AG09309 (cell line): ENCODE measurements around the gene TAF8.

Source experiments
- DNase-seq: peaks from one replicate; pipeline ENCODE4 v3.0.0-alpha.2; 2010; ENCODE audit warnings: low read depth
- H3K4me3 ChIP-seq: 2 replicates; pipeline ENCODE4 v1.5.1; 2011; ENCODE audit warnings: mild to moderate bottlenecking, low read depth, low read length, moderate library complexity; ENCODE audit not compliant: control insufficient read depth
- TF ChIP-seq, protein P1 (sequence below): IDR thresholded peaks from 2 replicates; pipeline ENCODE4 v1.5.1; 2011; ENCODE audit warnings: mild to moderate bottlenecking, low read depth, low read length, inconsistent platforms; ENCODE audit not compliant: insufficient read depth, control insufficient read depth; ENCODE audit errors: missing control alignments

TAF8 gene

DNA sequence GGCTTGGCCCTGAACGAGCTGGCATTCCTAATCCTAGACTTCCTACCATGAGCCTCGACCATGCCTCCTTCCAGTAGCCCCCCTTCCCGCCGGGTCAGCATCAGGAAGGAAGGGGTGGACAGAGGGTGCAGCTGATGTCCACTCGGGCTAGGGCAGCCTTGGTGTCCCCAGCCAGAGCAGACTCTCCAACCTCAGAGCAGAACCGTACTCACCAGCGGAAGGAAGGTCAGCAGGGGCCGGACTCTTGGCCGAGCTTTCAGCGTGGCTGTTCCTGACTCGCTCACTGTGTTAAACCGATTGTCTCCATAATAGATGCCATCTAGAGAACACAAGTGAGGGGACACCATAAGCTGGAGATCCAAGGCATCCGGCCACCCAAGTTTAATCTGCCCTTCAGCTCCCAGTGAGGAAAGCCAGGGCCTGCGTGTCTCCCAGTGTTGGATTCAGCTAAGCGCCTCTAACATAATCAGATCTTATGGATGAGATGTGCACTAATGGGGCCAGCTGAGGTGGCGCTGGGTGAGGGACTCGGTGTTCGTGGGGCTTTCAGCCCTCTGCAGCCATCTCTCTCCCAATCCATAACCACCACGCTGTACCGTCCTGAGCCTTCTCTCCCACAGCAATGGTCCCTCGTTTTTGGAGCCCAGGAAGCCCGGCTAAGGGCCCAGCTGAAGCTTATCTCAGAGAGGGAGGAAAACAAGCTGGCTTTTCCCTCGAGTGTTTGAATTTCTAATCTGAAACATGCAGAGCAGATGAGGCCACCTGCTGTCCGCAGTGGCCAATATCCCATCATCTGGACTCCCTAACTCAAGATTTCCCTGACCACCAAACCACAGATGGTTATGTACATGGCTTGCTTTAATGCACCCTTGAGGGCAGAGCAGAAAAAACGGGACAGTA is 78.4 kb downstream of the TAF8 start:
- H3K4me3 ChIP-seq = no peak overlapping the region
- TF ChIP-seq, protein P1, sequence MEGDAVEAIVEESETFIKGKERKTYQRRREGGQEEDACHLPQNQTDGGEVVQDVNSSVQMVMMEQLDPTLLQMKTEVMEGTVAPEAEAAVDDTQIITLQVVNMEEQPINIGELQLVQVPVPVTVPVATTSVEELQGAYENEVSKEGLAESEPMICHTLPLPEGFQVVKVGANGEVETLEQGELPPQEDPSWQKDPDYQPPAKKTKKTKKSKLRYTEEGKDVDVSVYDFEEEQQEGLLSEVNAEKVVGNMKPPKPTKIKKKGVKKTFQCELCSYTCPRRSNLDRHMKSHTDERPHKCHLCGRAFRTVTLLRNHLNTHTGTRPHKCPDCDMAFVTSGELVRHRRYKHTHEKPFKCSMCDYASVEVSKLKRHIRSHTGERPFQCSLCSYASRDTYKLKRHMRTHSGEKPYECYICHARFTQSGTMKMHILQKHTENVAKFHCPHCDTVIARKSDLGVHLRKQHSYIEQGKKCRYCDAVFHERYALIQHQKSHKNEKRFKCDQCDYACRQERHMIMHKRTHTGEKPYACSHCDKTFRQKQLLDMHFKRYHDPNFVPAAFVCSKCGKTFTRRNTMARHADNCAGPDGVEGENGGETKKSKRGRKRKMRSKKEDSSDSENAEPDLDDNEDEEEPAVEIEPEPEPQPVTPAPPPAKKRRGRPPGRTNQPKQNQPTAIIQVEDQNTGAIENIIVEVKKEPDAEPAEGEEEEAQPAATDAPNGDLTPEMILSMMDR = no peak
- no peak for DNase-seq

DNA sequence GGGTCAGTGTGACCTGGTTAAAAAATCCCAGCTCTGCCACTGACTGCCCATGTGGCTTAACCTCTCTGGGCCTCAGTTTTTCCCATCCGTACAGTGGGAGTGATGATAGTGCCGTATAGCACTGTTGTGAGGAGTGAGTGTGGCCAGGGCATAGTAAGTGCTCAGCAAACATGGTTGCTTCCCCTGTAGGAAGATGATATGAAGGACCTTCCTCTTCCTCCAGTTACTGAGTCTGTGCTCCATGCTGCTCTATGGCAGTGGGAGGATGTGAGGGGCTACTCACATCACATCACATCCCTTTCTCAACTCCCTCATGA is 79.0 kb downstream of the TAF8 start:
- TF ChIP-seq, protein P1 = no peak
- DNase-seq = no peak
- H3K4me3 ChIP-seq = no peak overlapping the region

DNA sequence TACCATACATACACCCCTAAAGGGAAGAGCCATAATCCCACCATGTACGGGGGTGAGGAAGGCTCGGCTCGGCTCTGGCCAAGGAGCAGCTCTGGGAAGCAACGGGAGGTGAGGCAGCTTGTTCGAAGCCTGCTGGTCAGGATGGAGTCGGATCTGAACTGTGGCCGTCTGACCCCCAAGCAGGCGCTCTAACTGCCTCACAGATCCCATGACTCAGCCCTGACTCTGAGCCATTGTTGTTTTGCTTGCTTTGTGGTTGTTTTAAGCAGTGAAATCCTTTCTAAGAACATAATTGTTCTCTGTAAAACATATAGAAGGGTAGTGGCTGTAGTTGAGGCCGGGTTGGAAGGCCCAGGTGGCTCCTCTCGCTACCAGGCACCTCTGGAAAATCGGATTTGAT is 81.2 kb downstream of the TAF8 start:
- TF ChIP-seq, protein P1 = no peak
- H3K4me3 ChIP-seq = no peak overlapping the region
- no peak for DNase-seq

DNA sequence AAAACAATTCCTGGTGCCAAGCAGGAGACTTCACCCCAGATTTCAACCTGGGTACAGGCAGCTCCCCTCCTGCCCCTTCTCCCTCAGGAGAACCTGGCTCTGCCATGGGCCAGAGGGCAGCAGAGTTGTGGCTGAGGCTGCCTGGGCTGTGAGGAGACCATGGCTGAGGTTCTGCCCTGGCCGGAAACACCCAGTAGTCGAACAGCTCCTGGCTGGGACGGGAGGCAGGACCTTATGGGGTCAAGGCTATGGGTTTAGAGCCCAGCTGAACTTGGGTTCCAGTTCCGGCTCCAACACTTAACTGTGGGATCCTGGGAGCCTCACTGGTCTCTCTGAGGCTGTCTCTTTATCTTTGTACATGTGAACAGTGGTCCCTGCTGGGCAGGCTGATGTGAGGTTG is 83.6 kb downstream of the TAF8 start:
- TF ChIP-seq, protein P1 = no peak
- no peak overlapping the region for H3K4me3 ChIP-seq
- no peak for DNase-seq

DNA sequence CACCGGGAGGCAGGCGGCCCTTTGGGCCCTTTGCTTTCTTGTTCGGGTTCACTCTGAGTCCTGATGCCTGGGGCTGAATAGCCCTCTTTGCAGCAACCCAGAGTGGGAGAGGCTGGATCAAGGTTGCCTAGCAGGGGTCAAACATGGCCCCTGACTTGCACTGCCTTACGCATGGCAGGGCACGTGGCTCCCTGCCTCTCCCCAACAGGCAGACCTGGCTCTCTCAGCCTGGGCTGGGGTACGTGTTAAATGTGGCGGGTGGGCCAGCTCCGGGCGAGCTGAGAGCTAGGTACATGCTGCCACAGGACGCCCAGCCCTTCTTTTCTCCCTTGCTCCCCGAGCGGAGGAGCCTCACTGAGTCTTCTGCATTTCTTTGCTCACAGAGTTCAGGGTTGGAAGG is 84.8 kb downstream of the TAF8 start:
- H3K4me3 ChIP-seq = no peak overlapping the region
- DNase-seq = no peak
- TF ChIP-seq, protein P1 = no peak

DNA sequence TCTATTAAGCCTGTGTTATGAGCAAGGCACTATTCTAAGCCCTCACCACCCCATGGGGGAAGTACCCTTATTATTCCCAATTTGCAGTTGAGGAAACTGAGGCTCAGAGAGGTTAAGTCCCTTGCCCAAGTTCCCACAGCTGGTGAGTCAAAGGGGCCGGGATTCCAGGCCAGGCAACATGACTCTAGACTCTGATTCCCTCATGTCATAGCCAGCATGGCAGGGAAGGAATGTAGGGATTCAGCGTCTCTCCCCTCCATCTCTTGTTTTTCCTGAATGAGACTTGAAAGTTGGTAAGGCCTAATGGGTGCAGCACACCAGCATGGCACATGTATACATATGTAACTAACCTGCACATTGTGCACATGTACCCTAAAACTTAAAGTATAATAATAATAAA is 85.4 kb downstream of the TAF8 start:
- DNase-seq = no peak
- H3K4me3 ChIP-seq = no peak overlapping the region
- TF ChIP-seq, protein P1 = no peak
